ENCODE results near the gene LTBP1.
"Not testable (repeated sequence)": the region's sequence is repeated elsewhere in the genome, so short reads cannot be mapped to it uniquely, and the experiment has no call there.

The LTBP1 gene

DNA sequence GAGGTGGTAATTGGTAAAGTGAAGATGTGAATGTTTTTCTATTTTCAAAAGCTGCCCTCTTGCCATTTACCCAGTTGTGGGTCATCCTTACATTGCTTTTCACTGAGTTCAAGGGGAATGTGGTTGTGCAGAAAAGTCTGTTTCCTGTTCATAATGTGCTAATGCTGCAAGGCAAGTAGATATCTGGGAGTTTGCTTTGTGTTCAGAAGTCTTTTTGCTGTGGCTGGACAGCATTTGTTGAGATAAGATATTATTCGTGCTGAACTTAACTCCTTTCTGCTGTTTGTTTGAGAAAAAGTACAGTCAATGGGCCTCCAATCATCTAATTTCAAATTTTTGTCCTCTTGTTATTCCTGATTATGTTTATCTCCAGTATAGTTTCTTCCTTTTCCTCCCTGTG, 263.2 kb downstream of the LTBP1 start:
- no peak for DNase-seq

DNA sequence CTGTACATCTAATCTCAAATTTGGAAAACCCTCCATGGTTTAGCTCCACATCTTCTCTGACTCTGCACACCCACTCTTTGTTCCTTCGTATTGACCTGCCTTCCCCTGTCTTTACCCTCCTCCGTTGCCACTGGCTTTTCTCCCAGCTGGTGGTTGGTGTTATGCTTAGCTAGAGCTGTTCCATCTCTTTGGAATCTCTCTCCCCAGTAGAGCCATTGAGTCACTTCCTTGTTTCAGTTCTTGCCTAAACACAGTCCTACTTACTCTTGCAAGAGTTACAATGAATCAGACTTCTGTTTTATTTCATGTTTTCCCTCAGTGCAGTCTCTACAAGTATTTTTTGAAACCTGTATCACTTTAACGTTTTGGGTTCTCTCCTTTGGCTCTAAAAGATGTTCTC, 263.9 kb downstream of the LTBP1 start:
- no peak for DNase-seq

DNA sequence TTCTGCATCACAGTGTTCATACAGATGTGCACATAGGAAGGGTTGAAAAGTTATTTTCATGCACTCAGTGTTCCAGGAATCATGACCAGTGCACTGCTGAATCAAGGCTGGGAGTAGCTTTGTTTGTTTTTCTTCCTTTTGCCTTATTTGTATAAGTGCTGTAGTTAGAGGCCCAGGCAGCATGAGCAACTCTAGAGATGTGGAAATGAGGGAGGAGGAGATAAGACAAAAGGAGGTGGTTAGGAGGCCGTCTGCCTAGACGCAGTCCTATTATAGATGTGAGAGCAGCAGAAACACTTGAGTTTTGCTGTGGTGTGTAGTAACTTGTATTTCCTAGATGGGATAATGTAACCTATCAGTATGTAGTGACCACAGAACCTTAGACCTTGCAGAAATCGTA, 265.4 kb downstream of the LTBP1 start:
- DNase-seq: no peak

DNA sequence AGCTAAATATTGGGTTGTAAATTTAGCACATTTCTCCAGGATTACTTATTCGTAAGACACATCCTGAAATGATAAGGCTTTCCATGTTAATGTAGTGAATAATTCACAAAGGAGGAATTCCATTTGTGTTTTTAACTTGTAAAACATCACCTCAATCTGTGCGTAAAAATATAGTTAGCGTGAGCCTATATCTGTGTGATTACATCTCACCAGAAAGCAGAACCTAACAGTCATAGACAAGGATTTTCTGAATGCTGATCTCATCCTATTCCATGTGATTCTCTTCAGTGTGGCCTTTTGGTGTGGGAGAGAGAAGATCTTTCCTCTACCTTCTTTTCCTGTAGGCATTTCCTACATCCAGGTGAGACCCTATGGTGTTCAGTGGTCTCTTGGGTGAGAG, 266.5 kb downstream of the LTBP1 start:
- no peak for DNase-seq

DNA sequence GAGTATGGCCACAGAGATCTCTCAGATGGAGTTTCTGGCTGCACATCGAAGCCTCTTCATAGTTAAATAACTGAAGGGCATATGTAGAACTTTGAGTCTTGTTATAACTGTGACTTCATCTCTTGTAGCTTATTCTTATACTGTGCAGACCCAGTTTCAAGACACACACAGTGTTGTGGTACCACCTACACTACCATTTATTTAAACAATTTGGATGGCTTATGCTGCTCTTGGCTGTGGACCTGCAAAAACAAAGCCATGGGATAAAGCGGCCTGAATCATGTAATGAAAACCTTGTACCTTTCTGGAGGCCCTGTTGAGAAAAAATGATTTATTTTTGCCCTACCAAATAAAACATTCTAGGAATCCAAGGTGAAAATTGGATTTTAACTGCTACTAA, 266.9 kb downstream of the LTBP1 start:
- DNase-seq: no peak

DNA sequence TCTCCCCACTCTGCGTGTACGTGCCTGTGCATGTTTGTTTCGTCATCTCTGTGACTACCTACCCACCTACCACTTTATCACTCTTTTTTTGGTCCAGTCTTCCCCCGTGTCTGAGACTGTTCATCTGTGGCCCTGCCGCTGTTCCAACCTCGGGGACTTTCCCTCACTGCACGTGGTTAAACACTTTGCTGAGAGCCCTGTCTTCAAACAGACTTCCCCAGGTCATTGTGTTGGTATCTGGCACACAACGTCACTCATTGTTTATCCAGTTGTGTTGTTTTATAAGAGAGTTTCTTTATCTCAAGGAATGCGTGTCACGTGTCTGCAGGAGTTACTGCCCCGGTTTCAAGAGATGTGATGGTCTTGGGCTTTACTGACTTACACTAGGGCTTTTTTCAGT, 267.7 kb downstream of the LTBP1 start:
- DNase-seq: no peak

DNA sequence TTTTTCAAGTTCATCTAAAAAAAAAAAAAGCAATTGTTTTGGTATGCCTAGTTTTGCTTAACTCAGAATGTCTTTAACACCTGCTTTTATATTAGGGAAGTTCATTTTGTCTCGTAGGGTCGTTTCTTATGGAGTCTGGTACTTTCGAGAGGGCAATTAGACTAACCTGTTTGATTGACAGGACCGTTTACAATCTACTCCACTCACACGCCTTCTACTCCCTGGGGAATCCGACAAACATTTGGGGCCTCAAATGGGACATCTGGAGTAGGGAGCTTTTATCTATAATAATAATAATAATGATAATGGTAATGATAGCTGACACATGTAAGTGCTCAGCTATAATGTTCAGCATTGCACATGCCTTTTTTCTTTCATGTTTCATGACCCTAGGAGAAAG, 268.1 kb downstream of the LTBP1 start:
- DNase-seq: no peak

DNA sequence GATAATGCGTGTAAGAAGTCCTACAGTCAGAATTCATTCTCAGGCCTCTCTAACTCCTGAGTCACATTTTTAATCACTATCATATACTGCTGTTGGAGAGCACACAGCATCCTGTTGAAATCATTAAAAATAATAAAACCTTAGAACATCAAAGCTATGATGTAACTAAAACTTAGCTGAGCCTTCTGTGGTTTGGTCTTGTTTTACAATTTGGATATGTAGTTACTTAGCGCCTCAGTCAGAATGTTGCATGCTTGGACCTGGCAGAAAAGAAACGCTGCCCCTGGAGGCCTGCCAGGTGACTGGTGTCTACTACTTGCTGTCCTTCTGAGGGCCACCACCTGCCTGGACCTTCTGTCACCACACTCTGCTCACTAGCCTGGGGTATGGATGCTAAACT, 268.5 kb downstream of the LTBP1 start:
- DNase-seq: no peak

DNA sequence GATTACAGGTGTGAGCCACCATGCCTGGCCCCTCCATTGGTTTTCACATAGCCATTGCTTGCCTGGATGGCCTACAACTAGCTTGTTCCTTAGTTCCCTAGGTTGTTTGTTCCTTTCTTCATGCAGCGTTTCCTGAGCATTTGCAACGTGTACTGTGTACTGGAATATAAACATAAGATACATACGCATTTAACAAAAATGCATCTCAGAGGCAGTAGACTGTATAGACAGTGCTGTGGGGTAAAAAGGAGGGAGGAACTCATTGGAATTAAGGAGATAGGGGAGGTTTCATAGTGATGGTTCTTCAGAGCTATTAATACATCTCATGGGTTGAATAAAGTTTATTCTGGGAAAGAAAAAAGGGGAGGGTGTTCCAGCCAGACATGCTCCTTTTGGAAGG, 269.2 kb downstream of the LTBP1 start:
- DNase-seq: no peak

DNA sequence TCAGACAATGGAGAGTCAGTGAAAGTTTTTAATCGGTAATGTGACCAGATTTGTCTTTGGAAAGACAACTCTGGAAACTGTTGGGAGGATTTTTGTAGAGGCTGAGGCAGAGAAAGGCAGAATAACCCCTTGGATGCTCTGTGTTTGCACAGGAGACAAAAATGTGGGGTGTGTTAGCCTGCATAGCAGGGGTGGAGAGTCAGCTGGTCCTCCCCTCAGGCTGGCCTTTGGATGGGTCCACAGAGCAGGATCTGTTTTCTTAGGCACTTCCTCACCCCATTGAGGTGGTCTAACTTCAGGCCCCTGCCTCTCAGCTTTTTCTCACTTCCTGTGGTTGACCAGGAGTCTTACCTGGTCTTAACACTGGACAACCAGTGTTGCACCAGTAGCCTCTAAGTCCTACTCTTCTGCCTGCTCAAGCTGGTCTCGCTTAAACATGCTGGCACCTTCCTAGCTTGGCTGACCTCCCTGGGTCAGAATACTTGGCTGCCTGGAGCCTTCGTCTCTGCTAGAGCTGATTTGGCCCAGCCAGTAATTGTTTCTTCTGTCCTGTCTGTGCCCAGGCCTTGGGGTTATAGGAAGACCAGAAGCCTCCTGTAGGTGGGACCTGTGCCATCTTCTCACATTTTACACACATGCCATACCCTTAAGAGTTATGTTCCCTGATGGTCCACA, 269.9 kb downstream of the LTBP1 start:
- no peak for DNase-seq

DNA sequence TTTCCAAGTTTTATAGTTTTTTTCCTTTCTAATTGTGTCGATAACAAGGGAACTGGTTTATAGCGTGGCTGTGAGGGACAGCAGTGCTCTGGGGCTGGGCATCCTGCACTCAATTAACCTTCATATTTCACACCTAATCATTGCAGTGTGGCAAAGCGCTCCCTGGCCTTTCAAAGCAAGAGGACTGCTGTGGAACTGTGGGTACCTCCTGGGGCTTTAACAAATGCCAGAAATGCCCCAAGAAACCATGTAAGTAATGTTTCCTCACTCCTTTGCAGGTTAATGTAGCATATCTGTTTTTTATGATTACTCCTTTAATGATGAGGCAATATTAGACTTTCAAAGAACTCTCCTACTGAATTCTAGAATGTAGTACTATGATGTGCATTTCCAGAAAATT, 270.7 kb downstream of the LTBP1 start:
- no peak for DNase-seq

DNA sequence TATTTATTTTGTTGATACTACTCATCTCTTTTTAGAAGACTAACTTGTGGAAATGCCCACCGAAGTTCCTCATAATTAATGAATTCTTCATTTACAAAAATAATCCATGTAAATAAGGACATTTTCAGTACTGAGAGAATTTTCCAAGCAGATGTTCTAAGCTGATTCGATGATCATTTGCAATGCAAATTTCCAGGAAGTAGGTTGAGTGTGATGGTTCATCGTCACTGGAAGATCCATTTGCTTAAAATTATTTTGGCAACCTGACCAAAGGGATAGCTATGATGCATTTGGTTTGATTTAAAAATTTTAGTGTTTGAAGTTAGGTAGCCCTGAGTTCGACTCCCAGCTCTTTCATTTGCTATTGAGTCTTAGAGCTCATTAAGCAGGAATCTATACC, 272.4 kb downstream of the LTBP1 start:
- DNase-seq: no peak

DNA sequence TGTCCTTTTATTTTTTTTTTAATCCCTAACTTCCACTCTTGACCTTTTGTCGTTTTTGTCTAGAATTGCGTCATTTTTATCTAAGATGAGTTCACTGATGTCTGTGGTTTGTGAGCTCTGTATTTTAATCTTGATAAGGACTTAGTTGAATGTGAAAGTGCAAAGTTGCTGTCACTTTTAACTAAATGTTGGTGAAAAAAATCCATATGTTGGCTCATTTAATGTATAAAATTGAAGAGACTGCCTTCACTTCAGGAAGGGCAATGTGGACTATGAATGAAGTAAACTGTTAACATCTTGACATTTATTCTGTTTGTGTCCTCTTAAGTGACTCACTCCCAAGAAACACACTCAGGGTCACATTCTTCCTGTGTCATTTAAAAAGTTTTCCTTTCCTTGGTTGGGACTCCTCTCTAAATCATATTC, 273.1 kb downstream of the LTBP1 start:
- no peak for DNase-seq

DNA sequence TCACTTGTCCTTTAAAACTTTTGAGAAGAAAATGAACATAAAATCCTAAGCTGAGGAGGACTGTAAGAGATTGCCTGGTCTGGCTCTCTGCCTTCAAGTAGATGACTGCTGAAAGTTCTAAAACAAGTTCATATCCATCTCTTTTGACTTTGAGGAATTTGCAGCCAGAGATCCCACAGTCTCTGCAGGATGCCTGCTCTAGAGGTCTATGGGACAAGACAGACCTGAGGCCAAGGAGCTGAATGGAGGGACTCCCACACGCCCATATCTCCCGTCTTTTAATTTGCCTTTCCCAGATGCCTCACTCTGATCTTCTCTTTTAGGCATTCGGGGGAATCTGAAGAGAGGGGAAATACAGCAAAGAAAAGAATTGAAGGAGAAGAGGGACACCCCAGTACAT, 273.8 kb downstream of the LTBP1 start:
- no peak for DNase-seq

DNA sequence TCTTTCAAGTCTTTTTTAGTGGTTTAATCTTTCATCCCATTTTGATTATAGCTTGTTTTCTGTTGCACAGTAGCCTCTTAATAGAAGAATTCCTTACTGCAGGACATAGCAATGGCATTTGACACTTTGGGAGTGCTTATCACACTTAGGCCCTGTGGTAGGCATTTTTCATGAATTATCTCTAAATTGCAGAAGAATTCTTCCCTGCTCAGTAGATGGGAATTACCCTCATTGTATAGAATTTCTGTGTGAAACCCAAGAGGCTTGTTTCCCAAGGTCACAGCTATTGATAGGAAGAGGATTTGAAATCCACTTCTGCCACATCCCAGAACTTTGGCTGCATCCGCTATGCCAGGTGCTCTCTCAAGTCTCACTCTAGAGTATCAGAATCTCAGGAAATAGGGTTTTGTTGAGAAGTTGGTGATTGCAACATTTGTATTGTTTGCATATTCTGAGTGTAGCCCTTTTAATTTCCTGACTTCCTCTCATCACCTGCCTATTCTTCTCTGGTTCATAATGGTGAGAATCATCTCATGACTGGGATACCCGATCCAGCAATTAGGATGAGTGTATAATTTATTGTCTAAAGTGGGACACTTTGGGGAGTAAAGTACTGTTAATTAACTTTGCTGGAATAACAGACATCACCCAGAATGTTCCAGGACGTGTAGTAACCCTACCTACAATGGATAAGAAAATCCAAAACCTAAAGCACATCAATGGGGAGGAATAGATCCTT, 274.5 kb downstream of the LTBP1 start:
- no peak for DNase-seq

DNA sequence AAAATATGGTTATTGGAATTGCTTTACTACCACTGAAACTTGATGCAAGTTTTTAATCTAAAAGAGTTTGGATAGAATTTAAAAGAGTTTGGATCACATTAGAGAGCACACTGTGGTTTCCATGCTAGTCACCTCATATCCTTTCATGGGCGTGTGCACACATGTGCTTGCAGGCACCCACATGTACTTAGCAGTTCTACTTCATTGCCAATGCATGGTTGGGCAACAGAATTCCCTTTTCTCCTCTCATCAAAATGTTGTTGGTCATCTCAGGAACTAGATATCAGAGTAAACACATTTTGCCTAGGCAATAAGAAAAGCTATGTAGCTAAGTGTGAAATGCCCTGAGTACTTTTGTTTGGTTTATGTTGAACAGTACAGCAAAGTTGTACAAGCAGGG, 275.6 kb downstream of the LTBP1 start:
- no peak for DNase-seq

DNA sequence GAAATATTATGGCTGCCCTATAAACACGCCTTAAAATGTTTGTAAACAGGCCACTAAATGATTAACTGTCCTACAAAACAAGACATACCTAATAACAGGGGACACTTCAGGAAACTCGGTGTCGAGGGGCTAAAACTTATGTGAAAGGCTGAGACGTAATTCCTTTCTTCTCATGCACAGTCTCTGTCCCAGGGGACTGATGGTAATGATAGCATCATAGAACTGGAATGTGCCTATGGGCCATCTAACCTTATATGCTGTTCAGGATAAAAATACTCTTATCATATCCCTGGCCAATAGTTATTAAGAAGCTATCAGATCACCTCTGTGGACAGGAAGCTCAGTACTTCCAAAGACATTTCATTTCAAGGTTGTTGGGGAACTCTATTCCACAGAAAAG, 277.1 kb downstream of the LTBP1 start:
- no peak for DNase-seq

DNA sequence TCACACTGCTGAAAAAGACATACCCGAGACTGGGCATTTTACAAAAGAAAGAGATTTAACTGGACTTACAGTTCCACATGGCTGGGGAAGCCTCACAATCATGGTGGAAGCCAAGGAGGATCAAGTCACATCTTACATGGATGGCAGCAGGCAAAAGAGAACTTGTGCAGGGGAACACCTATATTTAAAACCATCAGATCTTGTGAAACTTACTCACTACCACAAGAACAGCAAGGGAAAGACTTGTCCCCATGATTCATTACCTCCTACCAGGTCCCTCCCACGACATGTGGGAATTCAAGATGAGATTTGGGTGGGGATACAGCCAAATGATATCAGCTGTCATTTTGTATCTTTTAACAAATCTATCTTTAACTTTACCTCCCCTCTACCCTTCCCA, 278.6 kb downstream of the LTBP1 start:
- DNase-seq: no peak

DNA sequence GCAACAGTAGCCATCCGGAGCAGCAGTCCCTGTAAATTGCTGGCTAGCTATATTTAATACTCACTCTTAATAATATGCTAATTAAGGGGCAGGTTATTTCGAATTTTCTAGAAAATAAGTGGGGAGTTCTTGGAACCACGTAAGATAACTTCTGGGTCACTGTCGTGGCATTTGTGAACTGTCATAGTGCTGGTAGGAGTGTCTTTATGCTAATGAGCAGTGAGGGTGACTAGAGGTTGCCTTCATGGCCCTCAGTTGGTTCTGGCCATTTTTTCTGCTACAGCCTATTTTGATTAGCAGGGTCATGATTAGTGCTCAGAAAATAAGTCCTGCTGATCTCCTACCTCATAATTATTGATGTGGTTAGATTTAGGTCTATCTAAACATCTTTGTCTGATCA, 279.8 kb downstream of the LTBP1 start:
- no peak for DNase-seq

DNA sequence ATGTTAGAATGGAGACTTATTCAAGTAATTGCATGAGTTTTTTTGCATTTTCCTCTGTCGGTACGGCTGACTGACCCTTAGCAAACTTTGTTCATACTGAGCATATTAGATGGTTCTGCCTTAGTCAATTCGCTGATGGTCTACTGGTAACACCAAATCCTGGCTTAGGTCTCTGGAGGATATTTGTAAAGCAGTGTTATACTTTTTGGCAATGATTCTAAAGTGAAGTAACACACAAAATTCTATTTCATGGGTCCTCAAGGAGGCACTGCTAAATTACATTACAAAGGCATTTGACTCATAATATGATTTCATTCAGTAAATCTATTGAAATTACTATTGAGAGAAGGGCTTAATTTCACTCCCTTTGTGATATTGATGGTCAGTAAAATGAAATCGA, 282.9 kb downstream of the LTBP1 start:
- no peak for DNase-seq

DNA sequence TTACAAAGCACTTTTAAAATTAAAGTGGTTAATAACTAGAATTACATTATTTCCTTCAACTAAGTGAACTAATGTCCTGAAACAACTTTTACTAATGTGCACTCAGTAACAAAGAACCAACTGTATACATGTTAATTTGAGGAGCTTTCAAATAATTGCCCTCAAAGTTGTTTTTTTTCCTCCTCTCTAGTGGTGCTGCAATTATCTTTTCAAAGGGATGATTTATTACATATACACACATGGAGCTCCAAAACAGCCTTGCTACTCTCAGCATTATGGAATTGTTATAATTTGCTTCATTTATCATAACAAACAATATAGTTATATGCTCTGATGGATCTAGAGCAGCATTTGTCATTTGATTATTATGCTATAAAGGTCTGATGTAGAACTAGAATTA, 283.4 kb downstream of the LTBP1 start:
- DNase-seq: no peak

DNA sequence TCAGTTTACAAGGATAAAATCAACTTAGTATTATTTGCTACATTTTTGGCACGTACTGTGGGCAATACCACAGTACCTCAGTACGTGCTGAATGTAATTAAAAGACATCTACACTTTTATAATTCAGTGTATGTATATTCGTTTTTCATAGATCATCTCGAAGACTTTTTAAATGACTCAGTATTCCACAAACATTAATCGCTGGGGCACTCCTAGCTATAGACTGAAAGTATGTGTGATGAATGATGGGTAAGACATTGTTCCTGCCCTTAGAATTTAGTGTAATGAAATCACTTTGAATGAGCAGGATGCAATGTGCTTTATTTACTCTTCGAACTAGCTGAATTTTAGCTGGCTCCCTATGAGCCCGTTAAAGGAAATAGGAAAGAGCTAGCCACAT, 284.1 kb downstream of the LTBP1 start:
- no peak for DNase-seq

DNA sequence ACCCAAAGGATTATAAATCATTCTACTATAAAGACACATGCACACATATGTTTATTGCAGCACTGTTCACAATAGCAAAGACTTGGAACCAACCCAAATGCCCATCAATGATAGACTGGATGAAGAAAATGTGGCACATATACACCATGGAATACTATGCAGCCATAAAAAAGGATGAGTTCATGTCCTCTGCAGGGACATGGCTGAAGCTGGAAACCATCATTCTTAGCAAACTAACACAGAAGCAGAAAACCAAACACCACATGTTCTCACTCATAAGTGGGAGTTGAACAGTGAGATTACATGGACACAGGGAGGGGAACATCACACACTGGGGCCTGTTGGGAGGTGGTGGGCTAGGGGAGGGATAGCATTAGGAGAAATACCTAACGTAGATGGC, 288.8 kb downstream of the LTBP1 start:
- DNase-seq: not testable (repeated sequence)

DNA sequence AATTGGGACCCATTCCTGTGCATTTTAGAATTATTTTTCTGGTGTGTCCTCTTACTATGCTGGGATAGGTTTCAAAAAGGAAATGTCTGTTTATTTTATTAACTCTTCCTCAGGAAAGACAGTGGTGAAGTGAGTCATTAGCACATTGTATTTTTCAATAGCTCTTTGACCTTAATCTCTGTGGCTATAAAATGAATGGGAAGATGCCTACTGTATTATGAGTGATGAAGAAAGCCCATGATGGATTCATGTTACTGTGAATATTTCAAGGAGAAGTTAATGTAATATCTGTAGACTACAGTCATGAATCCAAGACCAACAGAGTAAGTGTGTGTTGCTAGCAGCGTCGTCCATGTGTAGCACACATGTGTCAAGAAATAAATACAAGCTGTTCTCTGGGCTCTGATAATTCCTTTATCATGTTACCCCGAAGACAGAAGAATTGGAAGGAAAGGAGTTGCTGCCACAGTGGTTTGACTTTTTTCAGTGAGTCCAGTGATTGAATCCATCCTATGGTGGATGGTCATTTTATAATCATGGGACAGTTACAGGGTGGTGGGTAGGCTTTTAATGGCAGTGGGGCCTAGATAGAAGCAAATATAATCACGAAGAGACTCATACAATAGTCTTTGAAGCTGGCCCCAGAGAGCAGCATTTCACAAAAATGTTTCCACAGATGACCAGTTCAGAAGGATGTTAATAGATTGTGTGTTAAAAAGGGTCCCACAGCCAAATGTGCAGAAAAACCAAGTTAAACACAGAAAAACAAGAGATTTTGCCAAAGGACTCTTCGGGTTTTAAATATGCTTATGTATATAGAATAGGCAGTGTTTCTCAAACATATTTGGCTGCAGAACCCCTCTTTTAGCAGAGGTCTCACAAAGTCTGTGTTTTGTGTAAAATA, 290.0 kb downstream of the LTBP1 start:
- no peak for DNase-seq
